GM23338 (cell line): ENCODE results near the gene ME3. TPM values are rescaled to one million over a fixed set of nuclear protein-coding genes. Genes with fewer than 3 reads are reported as not detected.
A peak's percentile ranks its signal among the peaks of the same experiment; 100 is the strongest.

Experiments used
- ATAC-seq: fragments of 200-7000 bp; cut with Tn5 transposase; 3 replicates; pipeline ENCODE4 v1.9.1; 2020
- DNase-seq: peaks from one replicate; pipeline ENCODE4 v3.0.0-alpha.2; 2015; ENCODE audit warnings: low spot score
- H2AFZ ChIP-seq: fragments of 200-600 bp; sonication (generic); 2 replicates; pipeline ENCODE4 v1.8.0; 2016; ENCODE audit warnings: antibody characterized with exemption, mild to moderate bottlenecking, moderate library complexity
- H3F3A ChIP-seq: fragments of 200-600 bp; sonication (generic); replicated peaks from 2 replicates; pipeline ENCODE4 v1.8.0; 2017; ENCODE audit warnings: antibody characterized with exemption, mixed run types, low read depth
- H3K27ac ChIP-seq: fragments of 200-600 bp; sonication (generic); 2 replicates; pipeline ENCODE4 v1.6.1; 2016; ENCODE audit warnings: low read depth
- H3K27me3 ChIP-seq: fragments of 200-600 bp; sonication (generic); 2 replicates; pipeline ENCODE4 v1.8.0; 2016; ENCODE audit warnings: mild to moderate bottlenecking, mixed run types, moderate library complexity; ENCODE audit not compliant: insufficient read depth
- H3K36me3 ChIP-seq: fragments of 200-600 bp; sonication (generic); 2 replicates; pipeline ENCODE4 v1.8.0; 2016; ENCODE audit warnings: mild to moderate bottlenecking; ENCODE audit not compliant: insufficient read depth
- H3K4me1 ChIP-seq: fragments of 200-600 bp; sonication (generic); 2 replicates; pipeline ENCODE4 v1.8.0; 2016; ENCODE audit warnings: mild to moderate bottlenecking, moderate library complexity; ENCODE audit not compliant: insufficient read depth
- H3K4me2 ChIP-seq: fragments of 200-600 bp; sonication (generic); 2 replicates; pipeline ENCODE4 v1.7.1; 2017; ENCODE audit warnings: mixed run types
- H3K4me3 ChIP-seq: fragments of 200-600 bp; sonication (generic); 2 replicates; pipeline ENCODE4 v1.6.1; 2016; ENCODE audit warnings: mixed run types
- H3K79me2 ChIP-seq: fragments of 200-600 bp; sonication (generic); replicated peaks from 2 replicates; pipeline ENCODE4 v1.8.0; 2017; ENCODE audit warnings: mild to moderate bottlenecking; ENCODE audit not compliant: insufficient read depth
- H3K9me2 ChIP-seq: fragments of 200-600 bp; sonication (generic); 2 replicates; pipeline ENCODE4 v1.8.0; 2017; ENCODE audit not compliant: insufficient read depth
- H4K20me1 ChIP-seq: fragments of 200-600 bp; sonication (generic); replicated peaks from 2 replicates; pipeline ENCODE4 v1.8.0; 2017; ENCODE audit warnings: mild to moderate bottlenecking; ENCODE audit not compliant: insufficient read depth
- H3K27ac Mint-ChIP-seq: 2 replicates; pipeline ENCODE4 v1.8.0; 2020; ENCODE audit warnings: inconsistent platforms, mild to moderate bottlenecking, moderate library complexity, mixed read lengths
- H3K27me3 Mint-ChIP-seq: 3 replicates; pipeline ENCODE4 v1.8.0; 2022; ENCODE audit warnings: low read depth, mild to moderate bottlenecking, moderate library complexity, mixed read lengths, inconsistent platforms; ENCODE audit not compliant: insufficient read depth, poor library complexity
- H3K36me3 Mint-ChIP-seq: 3 replicates; pipeline ENCODE4 v1.8.0; 2021; ENCODE audit warnings: low read depth, mild to moderate bottlenecking, inconsistent platforms, moderate library complexity, mixed read lengths
- H3K4me1 Mint-ChIP-seq: 3 replicates; pipeline ENCODE4 v1.8.0; 2020; ENCODE audit warnings: mild to moderate bottlenecking, inconsistent platforms, mixed read lengths
- H3K4me3 Mint-ChIP-seq: 3 replicates; pipeline ENCODE4 v1.8.0; 2021; ENCODE audit warnings: moderate library complexity, mild to moderate bottlenecking, inconsistent platforms, mixed read lengths
- H3K9me3 Mint-ChIP-seq: 3 replicates; pipeline ENCODE4 v1.8.0; 2020; ENCODE audit warnings: moderate library complexity, mild to moderate bottlenecking, inconsistent platforms, mixed read lengths
- CREB1 ChIP-seq: fragments of 250-450 bp; sonication (Bioruptor Pico); IDR thresholded peaks from 2 replicates; pipeline ENCODE4 v1.5.0; 2020; ENCODE audit warnings: low read depth, mild to moderate bottlenecking, moderate library complexity
- ETS1 ChIP-seq: IDR thresholded peaks from 2 replicates; pipeline ENCODE4 v1.6.1; 2016; ENCODE audit warnings: antibody characterized with exemption
- NANOG ChIP-seq: IDR thresholded peaks from 2 replicates; pipeline ENCODE4 v1.6.1; 2016; ENCODE audit warnings: antibody characterized with exemption, borderline replicate concordance
- POLR2AphosphoS5 ChIP-seq: IDR thresholded peaks from 2 replicates; pipeline ENCODE4 v1.6.1; 2016; ENCODE audit warnings: antibody characterized with exemption, low read depth
- ZNF114 ChIP-seq: fragments of 250-450 bp; sonication (Bioruptor Pico); IDR thresholded peaks from 2 replicates; pipeline ENCODE4 v1.5.0; 2020; ENCODE audit warnings: mild to moderate bottlenecking, moderate library complexity
- ZNF331 ChIP-seq: fragments of 250-450 bp; sonication (Bioruptor Pico); IDR thresholded peaks from 2 replicates; pipeline ENCODE4 v1.5.0; 2020; ENCODE audit warnings: low read depth, mild to moderate bottlenecking, moderate library complexity
- ZNF462 ChIP-seq: fragments of 250-450 bp; sonication (Bioruptor Pico); IDR thresholded peaks from 2 replicates; pipeline ENCODE4 v1.5.0; 2020; ENCODE audit warnings: mild to moderate bottlenecking, moderate library complexity
- polyA plus RNA-seq: library from polyadenylated mRNA; unstranded; fragments of >200 nt; fragmentation: Nextera tagmentation; extraction: Ambion mirVana; gene quantifications from 2 replicates; pipeline ENCODE4 v1.2.1, GENCODE V29; 2016
- total RNA-seq: library from RNA; depleted of rRNA; stranded (reverse); fragments of >200 nt; shearing (Covaris generic); gene quantifications from 2 replicates; pipeline ENCODE4 v1.2.3, GENCODE V29; 2014

ME3 gene
- total and polyA plus RNA-seq, 2 experiments from 2014 or later, result 1.3 to 4.0 TPM

- TF ChIP-seq ZNF462 (CRISPR knock-in tag) (no peak), CREB1 (no peak)
These were observed 121.7 kb downstream of the ME3 start (continued) for GRCh38 chr11:86550757-86551156.

- H3K27me3 ChIP-seq, result no peaks in the 10 kb centered on the region
- H3K79me2 ChIP-seq, result no peaks in the 10 kb centered on the region
- H3K4me3 ChIP-seq, result no peak overlapping the region
- TF ChIP-seq NANOG, result no peak
- no peak for TF ChIP-seq POLR2AphosphoS5
- no peak for TF ChIP-seq ZNF331 (CRISPR knock-in tag)
- no peak for TF ChIP-seq ZNF114 (CRISPR knock-in tag)
- no peak for TF ChIP-seq ETS1
- H3K9me2 ChIP-seq, result 0 out of 2 replicates have a peak, but pooled peaks cover 5% of the 10 kb centered on the region
- no peaks in the 10 kb centered on the region for H4K20me1 ChIP-seq
- H3K4me3 Mint-ChIP-seq, result no peak overlapping the region
- peaks cover 2% of the 10 kb centered on the region; the same call in 1 of the 3 replicates for H3K9me3 Mint-ChIP-seq
- no peaks in the 10 kb centered on the region for H3K36me3 ChIP-seq
- DNase-seq (no peak), ATAC-seq (no peak)
- H3K27me3 Mint-ChIP-seq, result no peaks in the 10 kb centered on the region
- no peaks in the 10 kb centered on the region for H3F3A ChIP-seq
- H2AFZ ChIP-seq, result peak overlapping the region; percentile 77; the same call in 1 of the 2 replicates
- H3K4me1 ChIP-seq, result peaks cover 10% of the 10 kb centered on the region
- H3K27ac Mint-ChIP-seq, result no peak overlapping the region
- H3K27ac ChIP-seq, result no peak overlapping the region
- H3K4me1 Mint-ChIP-seq, result peaks cover 8% of the 10 kb centered on the region
- peak overlapping the region; percentile 12; the same call in 1 of the 2 replicates for H3K4me2 ChIP-seq
- H3K36me3 Mint-ChIP-seq, result no peaks in the 10 kb centered on the region
These were observed 124.0 kb downstream of the ME3 start for GRCh38 chr11:86548271-86548917.
